ENCODE results near the gene TSACC.

Gene TSACC

GRCh38 chr1:156376958-156377919, 38.9 kb downstream of the TSACC start:
- Histone ChIP-seq H3K4me3 (ENCODE audit: insufficient read length, low read depth) (no peak overlapping the region), H3K27me3 (ENCODE audit: insufficient read depth, insufficient read length) (peaks cover 6% of the 10 kb centered on the region), H3K9ac (ENCODE audit: insufficient read length, low read depth) (no peak overlapping the region), H3K9me3 (ENCODE audit: insufficient read depth, low read length) (no peaks in the 10 kb centered on the region), H3K36me3 (ENCODE audit: insufficient read depth, insufficient read length, low read length) (no peaks in the 10 kb centered on the region), H3K4me1 (ENCODE audit: insufficient read depth, insufficient read length) (peaks cover 19% of the 10 kb centered on the region)
- DNase-seq (ENCODE audit: low read depth, low spot score): no peak
- no peak for TF ChIP-seq YY1 (IDR thresholded peaks at IDR 0.05; ENCODE audit: insufficient read depth, insufficient read length)
- no peak for TF ChIP-seq SUZ12 (IDR thresholded peaks at IDR 0.05; ENCODE audit: extremely low read depth, insufficient read depth, insufficient read length)
- TF ChIP-seq ZNF274 (IDR thresholded peaks at IDR 0.05; ENCODE audit: low read depth, low read length): no peak

DNA sequence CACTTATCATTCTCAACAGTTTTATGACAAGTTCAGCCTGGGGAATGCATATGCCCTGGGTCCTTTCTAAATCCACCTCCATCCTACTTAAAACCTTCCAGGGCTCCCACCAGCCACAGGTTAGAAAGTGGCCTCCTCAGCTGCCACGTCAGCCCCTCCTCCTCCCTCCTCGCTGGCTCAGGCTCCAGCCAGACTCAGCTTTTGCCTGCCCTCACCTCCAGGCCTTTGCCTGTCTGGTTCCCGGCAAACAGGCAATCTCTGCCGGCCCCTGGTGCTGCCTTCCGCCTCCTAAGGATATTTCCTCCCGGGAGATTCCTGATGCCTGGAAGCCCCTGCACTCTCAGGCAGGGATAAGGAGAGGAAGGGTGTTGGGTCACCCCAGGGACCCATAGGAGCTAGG, 40.2 kb downstream of the TSACC start:
- peaks cover 19% of the 10 kb centered on the region for H3K4me1 ChIP-seq (ENCODE audit: insufficient read depth, insufficient read length)
- TF ChIP-seq ZNF274 (IDR thresholded peaks at IDR 0.05; ENCODE audit: low read depth, low read length): no peak
- no peak for TF ChIP-seq YY1 (IDR thresholded peaks at IDR 0.05; ENCODE audit: insufficient read depth, insufficient read length)
- TF ChIP-seq SUZ12 (IDR thresholded peaks at IDR 0.05; ENCODE audit: extremely low read depth, insufficient read depth, insufficient read length): no peak

GRCh38 chr1:156379420-156380165, 41.3 kb downstream of the TSACC start:
- no peak for TF ChIP-seq SUZ12 (IDR thresholded peaks at IDR 0.05; ENCODE audit: extremely low read depth, insufficient read depth, insufficient read length)
- TF ChIP-seq YY1 (IDR thresholded peaks at IDR 0.05; ENCODE audit: insufficient read depth, insufficient read length): no peak
- TF ChIP-seq ZNF274 (IDR thresholded peaks at IDR 0.05; ENCODE audit: low read depth, low read length): no peak
- Histone ChIP-seq H3K36me3 (ENCODE audit: insufficient read depth, insufficient read length, low read length) (no peaks in the 10 kb centered on the region), H3K9me3 (ENCODE audit: insufficient read depth, low read length) (no peaks in the 10 kb centered on the region), H3K4me3 (ENCODE audit: insufficient read length, low read depth) (no peak overlapping the region), H3K27me3 (ENCODE audit: insufficient read depth, insufficient read length) (peaks cover 11% of the 10 kb centered on the region), H3K9ac (ENCODE audit: insufficient read length, low read depth) (no peak overlapping the region), H3K4me1 (ENCODE audit: insufficient read depth, insufficient read length) (peaks cover 19% of the 10 kb centered on the region)
- peak; percentile 84 for DNase-seq (ENCODE audit: low read depth, low spot score)

More for the DNA sequence above, 40.2 kb downstream of the TSACC start:
- no peak for DNase-seq (ENCODE audit: low read depth, low spot score)
- Histone ChIP-seq H3K4me3 (ENCODE audit: insufficient read length, low read depth) (no peak overlapping the region), H3K36me3 (ENCODE audit: insufficient read depth, insufficient read length, low read length) (no peaks in the 10 kb centered on the region), H3K9me3 (ENCODE audit: insufficient read depth, low read length) (no peaks in the 10 kb centered on the region), H3K9ac (ENCODE audit: insufficient read length, low read depth) (peak overlapping the region; percentile 14), H3K27me3 (ENCODE audit: insufficient read depth, insufficient read length) (peaks cover 6% of the 10 kb centered on the region)

- H3K4me1 ChIP-seq (ENCODE audit: insufficient read depth, insufficient read length): peaks cover 18% of the 10 kb centered on the region
- H3K27me3 ChIP-seq (ENCODE audit: insufficient read depth, insufficient read length): peaks cover 36% of the 10 kb centered on the region
- DNase-seq (ENCODE audit: low read depth, low spot score): no peak
- no peaks in the 10 kb centered on the region for H3K9me3 ChIP-seq (ENCODE audit: insufficient read depth, low read length)
- no peak overlapping the region for H3K4me3 ChIP-seq (ENCODE audit: insufficient read length, low read depth)
- H3K9ac ChIP-seq (ENCODE audit: insufficient read length, low read depth): no peak overlapping the region
- TF ChIP-seq ZNF274 (IDR thresholded peaks at IDR 0.05; ENCODE audit: low read depth, low read length) (no peak), YY1 (IDR thresholded peaks at IDR 0.05; ENCODE audit: insufficient read depth, insufficient read length) (no peak), SUZ12 (IDR thresholded peaks at IDR 0.05; ENCODE audit: extremely low read depth, insufficient read depth, insufficient read length) (no peak)
- H3K36me3 ChIP-seq (ENCODE audit: insufficient read depth, insufficient read length, low read length): no peaks in the 10 kb centered on the region
These were observed 44.2 kb downstream of the TSACC start for GRCh38 chr1:156382561-156382960.

DNA sequence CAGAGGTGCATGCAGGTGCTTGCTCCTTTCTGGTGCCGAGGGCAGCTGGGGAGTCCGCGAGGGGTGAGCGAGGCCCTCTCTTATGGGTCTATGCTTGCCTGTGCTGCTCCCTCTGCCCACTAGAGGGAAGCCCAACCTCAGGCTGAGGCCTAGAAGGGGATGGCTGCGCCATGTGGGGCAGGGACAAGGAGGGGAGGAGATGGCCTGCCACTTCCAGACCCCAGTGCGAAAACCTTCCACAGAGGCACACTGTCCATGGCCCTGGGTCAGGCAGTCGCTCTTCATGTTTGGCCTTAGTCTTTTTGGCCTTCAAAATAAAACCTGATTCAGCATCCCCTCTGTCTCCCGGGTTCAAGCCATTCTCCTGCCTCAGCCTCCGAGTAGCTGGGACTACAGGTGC, 44.7 kb downstream of the TSACC start:
- no peak overlapping the region for H3K9ac ChIP-seq (ENCODE audit: insufficient read length, low read depth)
- H3K36me3 ChIP-seq (ENCODE audit: insufficient read depth, insufficient read length, low read length): no peaks in the 10 kb centered on the region
- H3K9me3 ChIP-seq (ENCODE audit: insufficient read depth, low read length): no peaks in the 10 kb centered on the region
- H3K27me3 ChIP-seq (ENCODE audit: insufficient read depth, insufficient read length): peaks cover 40% of the 10 kb centered on the region
- DNase-seq (ENCODE audit: low read depth, low spot score): peak; percentile 84
- peaks cover 21% of the 10 kb centered on the region for H3K4me1 ChIP-seq (ENCODE audit: insufficient read depth, insufficient read length)
- TF ChIP-seq SUZ12 (IDR thresholded peaks at IDR 0.05; ENCODE audit: extremely low read depth, insufficient read depth, insufficient read length) (no peak), ZNF274 (IDR thresholded peaks at IDR 0.05; ENCODE audit: low read depth, low read length) (no peak), YY1 (IDR thresholded peaks at IDR 0.05; ENCODE audit: insufficient read depth, insufficient read length) (no peak)
- H3K4me3 ChIP-seq (ENCODE audit: insufficient read length, low read depth): no peak overlapping the region

GRCh38 chr1:156384007-156384406, 45.7 kb downstream of the TSACC start:
- peaks cover 49% of the 10 kb centered on the region for H3K27me3 ChIP-seq (ENCODE audit: insufficient read depth, insufficient read length)
- H3K9ac ChIP-seq (ENCODE audit: insufficient read length, low read depth): no peak overlapping the region
- H3K4me1 ChIP-seq (ENCODE audit: insufficient read depth, insufficient read length): peaks cover 21% of the 10 kb centered on the region
- H3K4me3 ChIP-seq (ENCODE audit: insufficient read length, low read depth): no peak overlapping the region
- DNase-seq (ENCODE audit: low read depth, low spot score): no peak
- no peaks in the 10 kb centered on the region for H3K9me3 ChIP-seq (ENCODE audit: insufficient read depth, low read length)
- TF ChIP-seq ZNF274 (IDR thresholded peaks at IDR 0.05; ENCODE audit: low read depth, low read length) (no peak), YY1 (IDR thresholded peaks at IDR 0.05; ENCODE audit: insufficient read depth, insufficient read length) (no peak), SUZ12 (IDR thresholded peaks at IDR 0.05; ENCODE audit: extremely low read depth, insufficient read depth, insufficient read length) (no peak)
- no peaks in the 10 kb centered on the region for H3K36me3 ChIP-seq (ENCODE audit: insufficient read depth, insufficient read length, low read length)

DNA sequence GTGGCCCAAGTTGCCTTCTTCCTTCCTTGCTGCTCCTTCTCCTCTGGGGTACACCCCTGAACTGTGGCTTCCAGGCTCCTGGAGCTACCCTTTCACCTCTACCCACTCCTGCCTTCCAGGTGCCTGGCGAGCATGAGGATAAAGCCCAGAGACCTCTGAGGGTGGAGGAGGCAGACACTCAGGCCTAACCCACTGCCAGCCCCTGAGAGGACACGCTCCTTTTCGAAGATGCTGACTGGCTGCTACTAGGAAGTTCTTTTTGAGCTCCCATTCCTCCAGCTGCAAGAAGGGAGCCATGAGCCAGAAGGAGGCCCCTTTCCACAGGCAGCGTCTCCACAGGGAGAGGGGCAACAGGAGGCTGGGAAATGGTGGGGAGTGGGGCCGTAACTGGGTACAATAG, 46.3 kb downstream of the TSACC start:
- Histone ChIP-seq H3K9me3 (ENCODE audit: insufficient read depth, low read length) (no peaks in the 10 kb centered on the region), H3K4me1 (ENCODE audit: insufficient read depth, insufficient read length) (peaks cover 27% of the 10 kb centered on the region)
- TF ChIP-seq SUZ12 (IDR thresholded peaks at IDR 0.05; ENCODE audit: extremely low read depth, insufficient read depth, insufficient read length): no peak
- TF ChIP-seq ZNF274 (IDR thresholded peaks at IDR 0.05; ENCODE audit: low read depth, low read length): no peak
- TF ChIP-seq YY1 (IDR thresholded peaks at IDR 0.05; ENCODE audit: insufficient read depth, insufficient read length): no peak

More for the DNA sequence above, 46.3 kb downstream of the TSACC start:
- Histone ChIP-seq H3K27me3 (ENCODE audit: insufficient read depth, insufficient read length) (peaks cover 55% of the 10 kb centered on the region), H3K9ac (ENCODE audit: insufficient read length, low read depth) (no peak overlapping the region), H3K36me3 (ENCODE audit: insufficient read depth, insufficient read length, low read length) (no peaks in the 10 kb centered on the region), H3K4me3 (ENCODE audit: insufficient read length, low read depth) (no peak overlapping the region)
- no peak for DNase-seq (ENCODE audit: low read depth, low spot score)

Data from NT2/D1 (cell line).